OCI-LY1 (cell line): Measurements from ENCODE around the gene IGSF9B.

Experiments used
- CTCF ChIP-seq: fragments of 200-600 bp; sonication (generic), shearing (Covaris generic); IDR thresholded peaks from 2 replicates; pipeline ENCODE4 v1.5.1; 2017; ENCODE audit warnings: mild to moderate bottlenecking, antibody characterized with exemption, low read length, moderate library complexity, mixed read lengths
- EZH2 ChIP-seq: fragments of 200-600 bp; sonication (generic), shearing (Covaris generic); IDR thresholded peaks from 2 replicates; pipeline ENCODE4 v1.8.0; 2017; ENCODE audit warnings: borderline replicate concordance, mixed run types, mild to moderate bottlenecking, antibody characterized with exemption, low read length, moderate library complexity, mixed read lengths

- no peak for TF ChIP-seq CTCF
- no peak for TF ChIP-seq EZH2
These were observed 92.0 kb downstream of the IGSF9B start for GRCh38 chr11:133864756-133865155.
